Trophoblast cell (in vitro differentiated cells and primary cell): ENCODE results near the gene OGT.

Source experiments
- DNase-seq, 2 donors: peaks; one replicate each; pipeline ENCODE4 v3.0.0-alpha.2; 2016
- H2AFZ ChIP-seq: 2 replicates; pipeline ENCODE4 v1.6.1; 2013; ENCODE audit warnings: low read length, moderate library complexity, mild to moderate bottlenecking; ENCODE audit not compliant: insufficient read depth, poor library complexity
- H2AK5ac ChIP-seq: 2 replicates; pipeline ENCODE4 v1.6.1; 2013; ENCODE audit warnings: mild to moderate bottlenecking, low read length
- H2BK120ac ChIP-seq: 2 replicates; pipeline ENCODE4 v1.6.1; 2013; ENCODE audit warnings: low read length, mild to moderate bottlenecking, moderate library complexity; ENCODE audit not compliant: insufficient read depth, poor library complexity
- H2BK12ac ChIP-seq: 2 replicates; pipeline ENCODE4 v1.6.1; 2013; ENCODE audit warnings: mild to moderate bottlenecking, low read length, moderate library complexity
- H2BK5ac ChIP-seq: 2 replicates; pipeline ENCODE4 v1.6.1; 2013; ENCODE audit warnings: low read length, low read depth, moderate library complexity, mild to moderate bottlenecking; ENCODE audit not compliant: poor library complexity
- H3K14ac ChIP-seq: 2 replicates; pipeline ENCODE4 v1.6.1; 2013; ENCODE audit warnings: mild to moderate bottlenecking, low read length
- H3K18ac ChIP-seq: 2 replicates; pipeline ENCODE4 v1.6.1; 2013; ENCODE audit warnings: mild to moderate bottlenecking, low read length
- H3K23ac ChIP-seq: 2 replicates; pipeline ENCODE4 v1.6.1; 2013; ENCODE audit warnings: low read length
- H3K27ac ChIP-seq: 2 replicates; pipeline ENCODE4 v1.5.1; 2013; ENCODE audit warnings: low read depth, mild to moderate bottlenecking, inconsistent platforms, low read length, moderate library complexity
- H3K27me3 ChIP-seq: 2 replicates; pipeline ENCODE4 v1.6.1; 2013; ENCODE audit warnings: inconsistent platforms, mild to moderate bottlenecking, low read length, moderate library complexity; ENCODE audit not compliant: insufficient read depth
- H3K36me3 ChIP-seq, 2 experiments: 1 replicate in 1 of 2; 2 replicates in 1 of 2; pipeline ENCODE4 v1.6.1; 2013; ENCODE audit warnings: low read length in 2 of 2, mild to moderate bottlenecking in 2 of 2, moderate library complexity in 1 of 2; ENCODE audit not compliant: insufficient read depth in 2 of 2, control insufficient read depth in 1 of 2
- H3K4ac ChIP-seq: 2 replicates; pipeline ENCODE4 v1.6.1; 2013; ENCODE audit warnings: low read depth, mild to moderate bottlenecking, low read length, moderate library complexity
- H3K4me1 ChIP-seq, 2 experiments: 1 replicate in 1 of 2; 2 replicates in 1 of 2; pipeline ENCODE4 v1.6.1; 2013; ENCODE audit warnings: low read length in 2 of 2, mild to moderate bottlenecking in 2 of 2, moderate library complexity in 1 of 2; ENCODE audit not compliant: insufficient read depth in 2 of 2, control insufficient read depth in 1 of 2
- H3K4me2 ChIP-seq: 2 replicates; pipeline ENCODE4 v1.6.1; 2013; ENCODE audit warnings: inconsistent platforms, mild to moderate bottlenecking, low read length, moderate library complexity
- H3K4me3 ChIP-seq: 2 replicates; pipeline ENCODE4 v1.5.1; 2013; ENCODE audit warnings: mild to moderate bottlenecking, low read depth, low read length, inconsistent platforms
- H3K79me1 ChIP-seq: one replicate; pipeline ENCODE4 v1.6.1; 2013; ENCODE audit warnings: low read length
- H3K79me2 ChIP-seq: 2 replicates; pipeline ENCODE4 v1.6.1; 2013; ENCODE audit warnings: low read length, mild to moderate bottlenecking; ENCODE audit not compliant: control insufficient read depth, insufficient read depth, poor library complexity
- H3K9ac ChIP-seq: 2 replicates; pipeline ENCODE4 v1.6.1; 2013; ENCODE audit warnings: mild to moderate bottlenecking, low read length
- H3K9me3 ChIP-seq: 2 replicates; pipeline ENCODE4 v1.6.1; 2013; ENCODE audit warnings: low read depth, mild to moderate bottlenecking, control low read depth, inconsistent platforms, low read length; ENCODE audit not compliant: insufficient read depth
- H4K12ac ChIP-seq: 2 replicates; pipeline ENCODE4 v1.6.1; 2013; ENCODE audit warnings: low read depth, mild to moderate bottlenecking, low read length, moderate library complexity
- H4K8ac ChIP-seq: 2 replicates; pipeline ENCODE4 v1.6.1; 2013; ENCODE audit warnings: low read depth, mild to moderate bottlenecking, low read length, moderate library complexity
- H4K91ac ChIP-seq: one replicate; pipeline ENCODE4 v1.6.1; 2013; ENCODE audit warnings: low read depth, mild to moderate bottlenecking, low read length, moderate library complexity
- WGBS: extraction: QIAGEN DNeasy Blood & Tissue Kit; methylation state at CpG from one replicate; pipeline ENCODE4 v1.1.7; 2013; ENCODE audit warnings: missing lambda C conversion rate; ENCODE audit not compliant: insufficient read length, insufficient coverage; ENCODE audit errors: extremely low coverage; 5-methylcytosine and 5-hydroxymethylcytosine counted together

OGT gene

DNA sequence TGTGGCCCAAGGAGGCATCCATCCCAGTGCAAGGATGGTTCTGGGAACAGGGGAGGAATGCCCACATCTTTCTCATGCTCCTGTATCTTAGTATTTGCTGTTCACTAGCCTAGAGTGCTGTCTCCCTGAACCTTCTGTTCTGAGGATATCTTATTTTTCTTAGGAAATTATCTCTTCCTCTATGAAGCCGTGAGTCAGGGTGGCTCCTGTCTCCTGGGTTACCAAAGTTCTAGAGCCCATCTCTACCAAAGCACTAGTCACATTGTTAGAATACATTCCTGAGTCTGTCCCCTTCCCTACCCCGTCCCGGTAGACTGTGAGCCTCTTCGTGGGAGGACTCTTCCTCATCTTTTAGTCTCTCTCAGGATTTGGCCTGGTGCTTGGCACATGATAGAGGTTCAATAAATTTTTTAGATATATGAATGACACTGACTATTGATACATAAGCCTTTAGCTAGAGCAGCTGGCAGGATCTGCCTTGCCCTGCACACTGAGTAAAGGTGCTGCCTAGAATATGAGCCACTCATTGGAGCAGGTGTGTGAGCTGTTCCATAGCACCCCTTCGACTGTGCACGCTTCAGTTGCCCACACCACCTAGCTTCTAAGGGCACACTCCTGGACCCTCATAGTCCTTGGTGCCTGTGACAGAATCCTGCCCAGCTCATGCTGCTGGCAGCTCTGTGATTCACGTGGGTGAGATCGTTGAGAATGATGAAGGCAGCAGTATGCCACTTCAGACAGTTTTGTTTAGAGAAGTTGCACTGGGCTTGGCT, 72.1 kb downstream of the OGT start:
- Histone ChIP-seq H3K4ac (no peak overlapping the region), H2BK5ac (no peak overlapping the region), H3K79me1 (no peaks in the 10 kb centered on the region), H3K27ac (no peak overlapping the region), H3K36me3 (peaks cover 19 to 20% of the 10 kb centered on the region in 2 experiments), H4K91ac (no peak overlapping the region), H2BK12ac (no peak overlapping the region), H4K8ac (no peak overlapping the region), H3K18ac (no peak overlapping the region), H2AK5ac (no peak overlapping the region), H3K4me1 (no peaks in the 10 kb centered on the region), H3K79me2 (no peaks in the 10 kb centered on the region), H3K23ac (no peak overlapping the region), H3K9me3 (no peaks in the 10 kb centered on the region), H3K9ac (no peak overlapping the region), H3K4me2 (no peak overlapping the region), H3K4me3 (no peak overlapping the region), H3K27me3 (no peaks in the 10 kb centered on the region), H2BK120ac (no peak overlapping the region), H4K12ac (no peak overlapping the region), H3K14ac (no peak overlapping the region), H2AFZ (no peak overlapping the region)
- WGBS, result no CpG with 5 or more reads among the region's 8 CpGs
- DNase-seq, result no peak

GRCh38 chrX:71606536-71607216, 73.8 kb downstream of the OGT start:
- H2BK5ac ChIP-seq, result no peak overlapping the region
- H4K12ac ChIP-seq, result no peak overlapping the region
- H3K4me2 ChIP-seq, result no peak overlapping the region
- no peak overlapping the region for H2AK5ac ChIP-seq
- H3K27ac ChIP-seq, result no peak overlapping the region
- H3K18ac ChIP-seq, result no peak overlapping the region
- H4K91ac ChIP-seq, result no peak overlapping the region
- H3K9ac ChIP-seq, result no peak overlapping the region
- H3K14ac ChIP-seq, result no peak overlapping the region
- no peaks in the 10 kb centered on the region for H3K9me3 ChIP-seq
- no peak overlapping the region for H2AFZ ChIP-seq
- H3K36me3 ChIP-seq, result peaks cover 18 to 32% of the 10 kb centered on the region in 2 experiments
- no peak overlapping the region for H3K23ac ChIP-seq
- H3K79me2 ChIP-seq, result no peaks in the 10 kb centered on the region
- no peak overlapping the region for H4K8ac ChIP-seq
- WGBS, result no CpG with 5 or more reads among the region's 9 CpGs
- H3K27me3 ChIP-seq, result no peaks in the 10 kb centered on the region
- no peaks in the 10 kb centered on the region for H3K79me1 ChIP-seq
- H3K4me1 ChIP-seq, result no peaks in the 10 kb centered on the region
- no peak overlapping the region for H2BK120ac ChIP-seq
- H3K4me3 ChIP-seq, result no peak overlapping the region
- no peak for DNase-seq
- no peak overlapping the region for H2BK12ac ChIP-seq
- H3K4ac ChIP-seq, result no peak overlapping the region

DNA sequence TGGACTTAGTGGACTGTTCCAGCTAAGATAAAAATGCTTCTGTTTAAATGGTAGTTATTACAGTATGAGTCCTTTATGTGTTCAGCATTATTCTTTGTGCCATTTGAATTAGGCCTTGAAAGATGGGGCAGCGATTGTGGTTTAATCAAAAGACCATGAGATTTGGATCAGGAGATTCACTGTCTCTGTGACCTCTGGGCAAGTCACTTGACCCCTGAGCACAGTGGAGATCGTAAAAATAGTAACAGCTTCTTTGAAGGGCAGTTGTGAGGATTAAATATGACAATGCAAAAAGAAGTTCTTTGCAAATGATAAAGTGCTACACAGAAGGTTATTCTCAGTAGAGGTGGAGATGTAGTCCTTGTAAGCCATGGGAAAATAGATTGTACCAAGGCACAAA, 74.6 kb downstream of the OGT start:
- H2BK5ac ChIP-seq, result no peak overlapping the region
- no peak overlapping the region for H3K4ac ChIP-seq
- no peak overlapping the region for H2BK120ac ChIP-seq
- no peak overlapping the region for H3K23ac ChIP-seq
- no peak overlapping the region for H3K9ac ChIP-seq
- H3K27me3 ChIP-seq, result no peaks in the 10 kb centered on the region
- H3K9me3 ChIP-seq, result no peaks in the 10 kb centered on the region
- H2AFZ ChIP-seq, result no peak overlapping the region
- H3K36me3 ChIP-seq, result peaks cover 21 to 35% of the 10 kb centered on the region in 2 experiments
- no peaks in the 10 kb centered on the region for H3K4me1 ChIP-seq
- no peak for DNase-seq
- no peak overlapping the region for H3K27ac ChIP-seq
- H2BK12ac ChIP-seq, result no peak overlapping the region
- no peak overlapping the region for H3K14ac ChIP-seq
- H3K18ac ChIP-seq, result no peak overlapping the region
- no peak overlapping the region for H4K91ac ChIP-seq
- H2AK5ac ChIP-seq, result no peak overlapping the region
- no peaks in the 10 kb centered on the region for H3K79me2 ChIP-seq
- H3K4me2 ChIP-seq, result no peak overlapping the region
- no CpG with 5 or more reads among the region's 2 CpGs for WGBS
- no peaks in the 10 kb centered on the region for H3K79me1 ChIP-seq
- no peak overlapping the region for H4K8ac ChIP-seq
- H4K12ac ChIP-seq, result no peak overlapping the region
- no peak overlapping the region for H3K4me3 ChIP-seq

- H3K4me2 ChIP-seq, result no peak overlapping the region
- no peak for DNase-seq
- peaks cover 16 to 30% of the 10 kb centered on the region in 2 experiments for H3K36me3 ChIP-seq
- no peaks in the 10 kb centered on the region for H3K27me3 ChIP-seq
- no peak overlapping the region for H2BK5ac ChIP-seq
- H2AK5ac ChIP-seq, result no peak overlapping the region
- no peaks in the 10 kb centered on the region for H3K79me2 ChIP-seq
- no peaks in the 10 kb centered on the region for H3K4me1 ChIP-seq
- no peak overlapping the region for H3K4ac ChIP-seq
- no peak overlapping the region for H3K9ac ChIP-seq
- no peak overlapping the region for H2BK12ac ChIP-seq
- H3K27ac ChIP-seq, result no peak overlapping the region
- H4K12ac ChIP-seq, result no peak overlapping the region
- H3K4me3 ChIP-seq, result no peak overlapping the region
- H3K18ac ChIP-seq, result no peak overlapping the region
- H4K91ac ChIP-seq, result no peak overlapping the region
- no CpG with 5 or more reads among the region's 3 CpGs for WGBS
- no peak overlapping the region for H3K23ac ChIP-seq
- H2BK120ac ChIP-seq, result no peak overlapping the region
- no peak overlapping the region for H3K14ac ChIP-seq
- H3K79me1 ChIP-seq, result no peaks in the 10 kb centered on the region
- H3K9me3 ChIP-seq, result no peaks in the 10 kb centered on the region
- H2AFZ ChIP-seq, result no peak overlapping the region
- H4K8ac ChIP-seq, result no peak overlapping the region
Measured at GRCh38 chrX:71609095-71609750, 76.3 kb downstream of the OGT start.
